Smooth muscle cell of trachea (primary cell): Measurements from ENCODE around the gene LRRC66. TPM values are rescaled to one million over a fixed set of nuclear protein-coding genes. Genes with fewer than 3 reads are reported as not detected.

ENCODE experiments used
- total RNA-seq: library from RNA; depleted of rRNA; stranded (reverse); fragments of >200 nt; gene quantifications from 2 replicates; pipeline ENCODE4 v1.2.1, GENCODE V29; 2014

The LRRC66 gene
- total RNA-seq = 0.83 and 1.5 TPM in 2 replicates

GRCh38 chr4:52019936-52020657, at the start of gene LRRC66:
LRRC66 (minus strand) TSS chr4:52020363; CDS start chr4:52017613, 2,750 bp downstream.

GRCh38 chr4:52051213-52051614, 31.1 kb upstream of the LRRC66 start, which contains the start of gene SPATA18:
SPATA18 (plus strand) TSS chr4:52051304; CDS start chr4:52051705, 401 bp downstream.

GRCh38 chr4:52038103-52038912, 18.1 kb upstream of the LRRC66 start, which contains the start of gene SGCB:
SGCB (minus strand) TSS chr4:52038299; CDS start chr4:52038259, 40 bp downstream.

Other genes with a start within 250 kb of the LRRC66 start
- gene DCUN1D4, start 177.2 kb downstream of the LRRC66 start, total RNA-seq = 55.1 and 55.4 TPM in 2 replicates
- gene SGCB, start 17.9 kb upstream of the LRRC66 start, total RNA-seq = 27.1 and 47.3 TPM in 2 replicates
- gene SPATA18, start 30.9 kb upstream of the LRRC66 start, total RNA-seq = 15.4 and 44.8 TPM in 2 replicates